CD4-positive, alpha-beta T cell treated with Interferon gamma for 1 hour (primary cell): ENCODE measurements around the gene BOLA2B.
"Not testable (repeated sequence)": the region's sequence is repeated elsewhere in the genome, so short reads cannot be mapped to it uniquely, and the experiment has no call there.

ENCODE experiments used
- DNase-seq: peaks from one replicate; pipeline ENCODE4 v3.0.0-alpha.2; 2020

Gene BOLA2B

GRCh38 chr16:30193615-30194014 is at the start of gene BOLA2B, which contains the start of gene SLX1A:
TSS of gene BOLA2B (minus strand) at chr16:30193666. CDS start at chr16:30193595, 71 bp downstream.
TSS of gene SLX1A (plus strand) at chr16:30193875. CDS start at chr16:30194085, 210 bp downstream.
- not testable (repeated sequence) for DNase-seq

GRCh38 chr16:30217082-30217481 is 23.6 kb upstream of the BOLA2B start:
- not testable (repeated sequence) for DNase-seq

GRCh38 chr16:30211414-30211813 is 17.9 kb upstream of the BOLA2B start:
- not testable (repeated sequence) for DNase-seq

- DNase-seq, result peak; percentile 57
Observed at GRCh38 chr16:30209032-30209431, 15.6 kb upstream of the BOLA2B start.

GRCh38 chr16:30207063-30207704 is 13.7 kb upstream of the BOLA2B start:
- DNase-seq, result peak; percentile 1

GRCh38 chr16:30206252-30206651 is 12.8 kb upstream of the BOLA2B start:
- DNase-seq, result not testable (repeated sequence)

GRCh38 chr16:30205541-30206236 is 12.2 kb upstream of the BOLA2B start:
- not testable (repeated sequence) for DNase-seq

GRCh38 chr16:30199608-30200343 is 6.3 kb upstream of the BOLA2B start:
- DNase-seq, result not testable (repeated sequence)

- not testable (repeated sequence) for DNase-seq
Observed at GRCh38 chr16:30199049-30199448, 5.6 kb upstream of the BOLA2B start, which contains the start of gene SULT1A3. TSS of gene SULT1A3 (plus strand) at chr16:30199255. CDS start at chr16:30200729, 1,474 bp downstream.

GRCh38 chr16:30197001-30197400 is 3.5 kb upstream of the BOLA2B start:
- DNase-seq, result not testable (repeated sequence)

GRCh38 chr16:30194172-30194925 is 883 bp upstream of the BOLA2B start:
- DNase-seq, result not testable (repeated sequence)

- DNase-seq, result not testable (repeated sequence)
Observed at GRCh38 chr16:30193098-30193497, 368 bp downstream of the BOLA2B start.

- DNase-seq, result not testable (repeated sequence)
Observed at GRCh38 chr16:30191158-30191557, 2.3 kb downstream of the BOLA2B start.

- DNase-seq, result no peak
Observed at GRCh38 chr16:30187971-30188561, 5.4 kb downstream of the BOLA2B start.

GRCh38 chr16:30187556-30187865 is 6.0 kb downstream of the BOLA2B start:
- no peak for DNase-seq

- DNase-seq, result peak; percentile 80
Observed at GRCh38 chr16:30186782-30187555, 6.5 kb downstream of the BOLA2B start.

GRCh38 chr16:30186444-30186781 is 7.1 kb downstream of the BOLA2B start:
- DNase-seq, result no peak

GRCh38 chr16:30185683-30186421 is 7.6 kb downstream of the BOLA2B start:
- DNase-seq, result peak; percentile 87

- DNase-seq, result peak; percentile 7
Observed at GRCh38 chr16:30184891-30185682, 8.4 kb downstream of the BOLA2B start.
